ENCODE data around the gene PKP3. TPM values are rescaled to one million over a fixed set of nuclear protein-coding genes. Genes with fewer than 3 reads are reported as not detected.

Gene PKP3
- total and polyA plus RNA-seq, 9 of the 15 experiments (the other 6 are each of a cell fraction or from before 2014, with no cell fraction given): 0.11 to 110 (median 30.7) TPM

DNA sequence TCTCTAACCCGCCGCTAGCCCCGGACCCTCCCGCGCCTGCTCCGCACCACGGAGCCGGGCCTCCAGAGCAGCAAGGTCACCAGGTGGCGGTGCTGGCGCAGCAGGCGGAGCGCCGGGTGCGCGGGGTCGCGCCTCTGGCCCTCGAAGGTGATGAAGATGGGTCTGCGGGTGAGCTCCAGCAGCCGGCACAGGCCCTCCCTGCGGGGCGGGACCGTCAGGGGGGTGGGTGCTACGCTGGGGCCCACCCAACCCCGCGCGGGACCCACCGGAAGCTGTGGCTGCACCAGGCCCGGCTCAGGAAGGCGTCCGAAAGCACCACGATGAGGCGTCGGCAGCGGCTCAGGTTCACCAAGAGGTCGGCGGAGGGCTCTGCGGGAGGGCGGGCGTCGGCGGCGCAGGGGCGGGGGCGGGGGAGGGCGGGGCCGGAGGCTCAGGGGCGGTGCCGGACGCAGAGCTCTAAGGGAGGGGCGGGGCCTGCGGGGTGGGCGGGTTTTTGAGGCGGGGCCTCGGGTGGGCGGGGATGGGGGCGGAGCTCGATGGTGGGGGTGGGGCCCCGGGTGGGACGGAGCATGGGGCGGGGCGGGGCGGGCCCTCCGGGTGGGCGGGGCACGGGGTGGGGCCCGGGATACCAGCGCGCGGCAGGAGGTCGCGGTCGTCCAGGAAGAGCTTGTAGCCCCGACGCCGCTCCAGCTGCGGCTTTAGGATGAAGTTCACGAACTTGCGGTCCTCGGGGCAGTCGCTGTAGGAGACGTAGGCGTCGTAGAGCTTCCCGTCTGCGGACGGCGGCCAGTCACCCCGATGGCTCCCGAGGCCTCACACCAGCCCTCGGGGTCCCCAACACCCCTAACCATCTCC, 13.0 kb downstream of the PKP3 start (continued):
- TF ChIP-seq, protein P1, sequence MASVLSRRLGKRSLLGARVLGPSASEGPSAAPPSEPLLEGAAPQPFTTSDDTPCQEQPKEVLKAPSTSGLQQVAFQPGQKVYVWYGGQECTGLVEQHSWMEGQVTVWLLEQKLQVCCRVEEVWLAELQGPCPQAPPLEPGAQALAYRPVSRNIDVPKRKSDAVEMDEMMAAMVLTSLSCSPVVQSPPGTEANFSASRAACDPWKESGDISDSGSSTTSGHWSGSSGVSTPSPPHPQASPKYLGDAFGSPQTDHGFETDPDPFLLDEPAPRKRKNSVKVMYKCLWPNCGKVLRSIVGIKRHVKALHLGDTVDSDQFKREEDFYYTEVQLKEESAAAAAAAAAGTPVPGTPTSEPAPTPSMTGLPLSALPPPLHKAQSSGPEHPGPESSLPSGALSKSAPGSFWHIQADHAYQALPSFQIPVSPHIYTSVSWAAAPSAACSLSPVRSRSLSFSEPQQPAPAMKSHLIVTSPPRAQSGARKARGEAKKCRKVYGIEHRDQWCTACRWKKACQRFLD (CRISPR knock-in tag; IDR thresholded peaks at IDR 0.05): 0 out of 2 replicates have a peak, but pooled peaks have one; percentile 44
- TF ChIP-seq, protein P2, sequence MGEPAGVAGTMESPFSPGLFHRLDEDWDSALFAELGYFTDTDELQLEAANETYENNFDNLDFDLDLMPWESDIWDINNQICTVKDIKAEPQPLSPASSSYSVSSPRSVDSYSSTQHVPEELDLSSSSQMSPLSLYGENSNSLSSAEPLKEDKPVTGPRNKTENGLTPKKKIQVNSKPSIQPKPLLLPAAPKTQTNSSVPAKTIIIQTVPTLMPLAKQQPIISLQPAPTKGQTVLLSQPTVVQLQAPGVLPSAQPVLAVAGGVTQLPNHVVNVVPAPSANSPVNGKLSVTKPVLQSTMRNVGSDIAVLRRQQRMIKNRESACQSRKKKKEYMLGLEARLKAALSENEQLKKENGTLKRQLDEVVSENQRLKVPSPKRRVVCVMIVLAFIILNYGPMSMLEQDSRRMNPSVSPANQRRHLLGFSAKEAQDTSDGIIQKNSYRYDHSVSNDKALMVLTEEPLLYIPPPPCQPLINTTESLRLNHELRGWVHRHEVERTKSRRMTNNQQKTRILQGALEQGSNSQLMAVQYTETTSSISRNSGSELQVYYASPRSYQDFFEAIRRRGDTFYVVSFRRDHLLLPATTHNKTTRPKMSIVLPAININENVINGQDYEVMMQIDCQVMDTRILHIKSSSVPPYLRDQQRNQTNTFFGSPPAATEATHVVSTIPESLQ (CRISPR knock-in tag; IDR thresholded peaks at IDR 0.05): no peak
- TF ChIP-seq BDP1 (IDR thresholded peaks at IDR 0.05; ENCODE audit: insufficient read depth, insufficient read length): no peak
- TF ChIP-seq, protein P3, sequence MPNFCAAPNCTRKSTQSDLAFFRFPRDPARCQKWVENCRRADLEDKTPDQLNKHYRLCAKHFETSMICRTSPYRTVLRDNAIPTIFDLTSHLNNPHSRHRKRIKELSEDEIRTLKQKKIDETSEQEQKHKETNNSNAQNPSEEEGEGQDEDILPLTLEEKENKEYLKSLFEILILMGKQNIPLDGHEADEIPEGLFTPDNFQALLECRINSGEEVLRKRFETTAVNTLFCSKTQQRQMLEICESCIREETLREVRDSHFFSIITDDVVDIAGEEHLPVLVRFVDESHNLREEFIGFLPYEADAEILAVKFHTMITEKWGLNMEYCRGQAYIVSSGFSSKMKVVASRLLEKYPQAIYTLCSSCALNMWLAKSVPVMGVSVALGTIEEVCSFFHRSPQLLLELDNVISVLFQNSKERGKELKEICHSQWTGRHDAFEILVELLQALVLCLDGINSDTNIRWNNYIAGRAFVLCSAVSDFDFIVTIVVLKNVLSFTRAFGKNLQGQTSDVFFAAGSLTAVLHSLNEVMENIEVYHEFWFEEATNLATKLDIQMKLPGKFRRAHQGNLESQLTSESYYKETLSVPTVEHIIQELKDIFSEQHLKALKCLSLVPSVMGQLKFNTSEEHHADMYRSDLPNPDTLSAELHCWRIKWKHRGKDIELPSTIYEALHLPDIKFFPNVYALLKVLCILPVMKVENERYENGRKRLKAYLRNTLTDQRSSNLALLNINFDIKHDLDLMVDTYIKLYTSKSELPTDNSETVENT (CRISPR knock-in tag; IDR thresholded peaks at IDR 0.05): no peak
- TF ChIP-seq ZNF165 (CRISPR knock-in tag; IDR thresholded peaks at IDR 0.05; ENCODE audit: borderline replicate concordance): no peak
- TF ChIP-seq, protein P4, sequence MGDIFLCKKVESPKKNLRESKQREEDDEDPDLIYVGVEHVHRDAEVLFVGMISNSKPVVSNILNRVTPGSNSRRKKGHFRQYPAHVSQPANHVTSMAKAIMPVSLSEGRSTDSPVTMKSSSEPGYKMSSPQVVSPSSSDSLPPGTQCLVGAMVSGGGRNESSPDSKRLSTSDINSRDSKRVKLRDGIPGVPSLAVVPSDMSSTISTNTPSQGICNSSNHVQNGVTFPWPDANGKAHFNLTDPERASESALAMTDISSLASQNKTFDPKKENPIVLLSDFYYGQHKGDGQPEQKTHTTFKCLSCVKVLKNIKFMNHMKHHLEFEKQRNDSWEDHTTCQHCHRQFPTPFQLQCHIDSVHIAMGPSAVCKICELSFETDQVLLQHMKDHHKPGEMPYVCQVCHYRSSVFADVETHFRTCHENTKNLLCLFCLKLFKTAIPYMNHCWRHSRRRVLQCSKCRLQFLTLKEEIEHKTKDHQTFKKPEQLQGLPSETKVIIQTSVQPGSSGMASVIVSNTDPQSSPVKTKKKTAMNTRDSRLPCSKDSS (IDR thresholded peaks at IDR 0.05; ENCODE audit: low read depth, partially characterized antibody): no peak
- no peak for TF ChIP-seq MTA3 (IDR thresholded peaks at IDR 0.05; ENCODE audit: borderline replicate concordance)
- no peak for TF ChIP-seq NUFIP1 (IDR thresholded peaks at IDR 0.05; ENCODE audit: partially characterized antibody)
- TF ChIP-seq ATF7 (IDR thresholded peaks at IDR 0.05): peak; percentile 36; the same call in 1 of the 2 replicates
- TF ChIP-seq PATZ1 (CRISPR knock-in tag; IDR thresholded peaks at IDR 0.05; ENCODE audit: borderline replicate concordance): no peak
- peak; percentile 26; the same call in 1 of the 2 replicates for TF ChIP-seq CBFA2T3 (IDR thresholded peaks at IDR 0.05)
- TF ChIP-seq HDGF (IDR thresholded peaks at IDR 0.05): peak; percentile 64; the same call in 1 of the 2 replicates
- TF ChIP-seq, protein P5, sequence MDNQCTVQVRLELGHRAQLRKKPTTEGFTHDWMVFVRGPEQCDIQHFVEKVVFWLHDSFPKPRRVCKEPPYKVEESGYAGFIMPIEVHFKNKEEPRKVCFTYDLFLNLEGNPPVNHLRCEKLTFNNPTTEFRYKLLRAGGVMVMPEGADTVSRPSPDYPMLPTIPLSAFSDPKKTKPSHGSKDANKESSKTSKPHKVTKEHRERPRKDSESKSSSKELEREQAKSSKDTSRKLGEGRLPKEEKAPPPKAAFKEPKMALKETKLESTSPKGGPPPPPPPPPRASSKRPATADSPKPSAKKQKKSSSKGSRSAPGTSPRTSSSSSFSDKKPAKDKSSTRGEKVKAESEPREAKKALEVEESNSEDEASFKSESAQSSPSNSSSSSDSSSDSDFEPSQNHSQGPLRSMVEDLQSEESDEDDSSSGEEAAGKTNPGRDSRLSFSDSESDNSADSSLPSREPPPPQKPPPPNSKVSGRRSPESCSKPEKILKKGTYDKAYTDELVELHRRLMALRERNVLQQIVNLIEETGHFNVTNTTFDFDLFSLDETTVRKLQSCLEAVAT (IDR thresholded peaks at IDR 0.05): peak in 1 of 2 experiments; percentile 24; a peak in 1 of 4 replicates
- TF ChIP-seq, protein P6, sequence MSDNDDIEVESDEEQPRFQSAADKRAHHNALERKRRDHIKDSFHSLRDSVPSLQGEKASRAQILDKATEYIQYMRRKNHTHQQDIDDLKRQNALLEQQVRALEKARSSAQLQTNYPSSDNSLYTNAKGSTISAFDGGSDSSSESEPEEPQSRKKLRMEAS (CRISPR knock-in tag; IDR thresholded peaks at IDR 0.05): peak; percentile 78
- TF ChIP-seq HLTF (IDR thresholded peaks at IDR 0.05): peak; percentile 90
- TF ChIP-seq ARID2 (IDR thresholded peaks at IDR 0.05): no peak

All from K562 (cell line).